BJ (cell line): ENCODE data around the gene ZSWIM9. TPM values are rescaled to one million over a fixed set of nuclear protein-coding genes. Genes with fewer than 3 reads are reported as not detected.

Experiments used
- CTCF ChIA-PET: fragments of 350-600 bp; formaldehyde crosslinking; extraction: SDS; loops from one replicate; lab custom pipeline; 2021; ENCODE audit warnings: antibody characterized with exemption, inconsistent platforms; lab: Yijun Ruan, JAX
- POLR2A ChIA-PET: fragments of 300-600 bp; sonication (Branson Sonifier 250); formaldehyde crosslinking; extraction: SDS; loops from one replicate; lab custom pipeline; 2021; ENCODE audit warnings: antibody characterized with exemption; lab: Charles Lee
- DNase-seq: peaks from one replicate; pipeline ENCODE4 v3.0.0-alpha.2; 2011; ENCODE audit warnings: low read depth
- H3K27me3 ChIP-seq: 2 replicates; pipeline ENCODE4 v1.6.0; 2011; ENCODE audit warnings: low read length; ENCODE audit not compliant: control insufficient read depth, insufficient read depth
- H3K36me3 ChIP-seq: 2 replicates; pipeline ENCODE4 v1.5.1; 2011; ENCODE audit warnings: low read length; ENCODE audit not compliant: control insufficient read depth, insufficient read depth
- H3K4me3 ChIP-seq: 2 replicates; pipeline ENCODE4 v1.5.1; 2011; ENCODE audit warnings: low read depth, mild to moderate bottlenecking, control low read depth, low read length
- CTCF ChIP-seq: IDR thresholded peaks from 2 replicates; pipeline ENCODE4 v1.5.1; 2011; ENCODE audit warnings: low read depth, mild to moderate bottlenecking, control low read depth, inconsistent platforms, low read length, moderate library complexity; ENCODE audit not compliant: insufficient read depth
- polyA minus RNA-seq: library from RNA; depleted of rRNA, polyadenylated mRNA; stranded (reverse); fragments of >200 nt; gene quantifications from 2 replicates; pipeline ENCODE4 v1.2.3, GENCODE V29; 2011; rRNA and poly(A)+ RNA removed
- polyA plus RNA-seq: library from polyadenylated mRNA; depleted of rRNA; stranded (reverse); fragments of >200 nt; gene quantifications from 2 replicates; pipeline ENCODE4 v1.2.3, GENCODE V29; 2011; rRNA removed

The ZSWIM9 gene
- polyA plus RNA-seq (0.61 and 0.75 TPM in 2 replicates), polyA minus RNA-seq (0.24 and 0.67 TPM in 2 replicates)

GRCh38 chr19:48169939-48170803, at the start of gene ZSWIM9, which contains the start of gene LIG1:
TSS of gene ZSWIM9 (plus strand) at chr19:48170680. CDS start at chr19:48171803, 1,123 bp downstream.
TSS of gene LIG1 (minus strand) at chr19:48170344. CDS start at chr19:48165566, 4,778 bp downstream.
- Histone ChIP-seq H3K36me3 (peaks cover 5% of the 10 kb centered on the region), H3K27me3 (no peaks in the 10 kb centered on the region), H3K4me3 (peak within 1 kb of the TSS; percentile 70)
- ChIA-PET CTCF (interaction anchor here (1.0 kb wide), 2 partner anchors 32 to 90 kb away, joined by 3 read pairs; no protein-coding TSS in a partner anchor), POLR2A (interaction anchor here (0.7 kb wide), 1 partner anchor 66 kb away, joined by 4 read pairs; no protein-coding TSS in a partner anchor)
- DNase-seq, result peak; percentile 76
- no peak for TF ChIP-seq CTCF

GRCh38 chr19:48121066-48121465, 49.4 kb upstream of the ZSWIM9 start:
- no peak overlapping the region for H3K4me3 ChIP-seq
- ChIA-PET POLR2A (no interaction called here), CTCF (interaction anchor here (1.7 to 2.1 kb wide), 2 partner anchors 10 to 32 kb away, joined by 5 to 7 read pairs; partner anchors contain the start of gene PLA2G4C)

GRCh38 chr19:48121909-48122371, 48.5 kb upstream of the ZSWIM9 start:
- ChIA-PET CTCF (interaction anchor here (0.7 to 2.1 kb wide), 6 partner anchors 11 to 31 kb away, joined by 3 to 7 read pairs (median 4); partner anchors contain the start of gene PLA2G4C), POLR2A (no interaction called here)
- H3K4me3 ChIP-seq, result no peak overlapping the region
- TF ChIP-seq CTCF, result no peak
- no peaks in the 10 kb centered on the region for H3K36me3 ChIP-seq
- no peaks in the 10 kb centered on the region for H3K27me3 ChIP-seq
- peak; percentile 47 for DNase-seq

More at GRCh38 chr19:48121066-48121465, 49.4 kb upstream of the ZSWIM9 start:
- no peak for DNase-seq
- H3K27me3 ChIP-seq, result no peaks in the 10 kb centered on the region
- H3K36me3 ChIP-seq, result no peaks in the 10 kb centered on the region
- TF ChIP-seq CTCF, result no peak

- Histone ChIP-seq H3K4me3 (no peak overlapping the region), H3K27me3 (no peaks in the 10 kb centered on the region), H3K36me3 (no peaks in the 10 kb centered on the region)
- CTCF ChIA-PET, result interaction anchor here (0.6 to 2.1 kb wide), 6 partner anchors 11 to 138 kb away, joined by 3 to 10 read pairs (median 5); partner anchors contain the start of gene PLA2G4C
- POLR2A ChIA-PET, result no interaction called here
- DNase-seq, result no peak
- no peak for TF ChIP-seq CTCF
Measured at GRCh38 chr19:48122421-48122820, 48.1 kb upstream of the ZSWIM9 start.
